GM19043 (cell line): ENCODE measurements around the gene FNDC11.
"Not testable (repeated sequence)": the region's sequence is repeated elsewhere in the genome, so short reads cannot be mapped to it uniquely, and the experiment has no call there.

Experiments
- ATAC-seq: cut with Tn5 transposase; IDR thresholded peaks from one replicate; pipeline ENCODE4 v1.9.1; 2021; ENCODE audit warnings: low read depth; ENCODE audit not compliant: unreplicated experiment

The FNDC11 gene

DNA sequence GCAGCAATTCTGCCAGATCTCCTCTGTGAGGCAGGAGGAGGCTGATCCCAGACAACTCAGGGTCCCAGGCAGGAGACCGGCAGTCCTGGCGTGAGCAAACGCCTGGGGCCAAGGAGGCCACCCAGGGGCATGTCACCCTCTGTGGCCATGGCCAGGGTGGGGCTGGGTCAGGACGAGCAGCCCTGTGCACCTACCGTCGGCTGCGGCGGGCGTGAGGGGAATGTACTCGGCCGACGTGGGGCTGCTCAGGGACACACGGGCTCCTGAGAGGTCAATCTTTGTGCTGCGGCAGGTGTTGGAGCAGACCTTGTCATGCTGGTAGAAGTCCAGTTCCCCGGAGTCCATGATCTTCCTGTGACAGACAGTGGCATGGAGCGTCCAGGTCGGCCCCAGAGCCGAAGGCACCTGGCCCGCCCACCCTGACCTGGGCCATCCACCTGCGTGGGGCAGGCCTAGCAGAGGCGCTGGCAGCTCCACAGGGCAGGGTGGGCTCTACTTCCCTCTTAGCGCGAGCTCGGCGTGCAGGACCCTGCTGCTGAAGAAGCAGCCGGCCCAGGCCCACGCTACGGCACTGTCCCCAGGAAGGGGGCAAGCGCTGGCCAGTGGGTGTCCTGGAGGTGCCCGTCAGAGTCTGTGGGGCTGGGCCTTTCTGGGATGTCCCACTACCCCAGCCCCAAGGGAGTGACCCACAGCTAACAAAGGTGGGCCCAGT is 41.6 kb downstream of the FNDC11 start:
- no peak for ATAC-seq

DNA sequence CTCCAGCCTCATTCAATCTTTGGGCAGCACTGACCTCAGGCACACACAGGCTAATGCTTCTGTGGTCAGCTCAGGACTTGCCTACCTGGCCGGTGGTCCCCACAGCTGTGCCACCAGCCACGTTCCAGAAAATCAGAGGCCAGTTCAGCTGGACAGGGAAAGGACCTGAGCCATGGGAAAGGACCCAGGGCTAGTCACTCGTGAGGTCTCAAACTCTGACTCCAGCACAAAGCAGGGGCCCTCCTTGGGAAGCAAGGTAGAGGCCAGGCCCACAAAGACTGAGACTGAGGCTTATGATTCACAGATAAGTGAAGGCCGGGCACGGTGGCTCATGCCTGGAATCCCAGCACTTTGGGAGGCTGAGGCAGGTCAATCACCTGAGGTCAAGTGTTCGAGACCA is 42.5 kb downstream of the FNDC11 start:
- no peak for ATAC-seq

DNA sequence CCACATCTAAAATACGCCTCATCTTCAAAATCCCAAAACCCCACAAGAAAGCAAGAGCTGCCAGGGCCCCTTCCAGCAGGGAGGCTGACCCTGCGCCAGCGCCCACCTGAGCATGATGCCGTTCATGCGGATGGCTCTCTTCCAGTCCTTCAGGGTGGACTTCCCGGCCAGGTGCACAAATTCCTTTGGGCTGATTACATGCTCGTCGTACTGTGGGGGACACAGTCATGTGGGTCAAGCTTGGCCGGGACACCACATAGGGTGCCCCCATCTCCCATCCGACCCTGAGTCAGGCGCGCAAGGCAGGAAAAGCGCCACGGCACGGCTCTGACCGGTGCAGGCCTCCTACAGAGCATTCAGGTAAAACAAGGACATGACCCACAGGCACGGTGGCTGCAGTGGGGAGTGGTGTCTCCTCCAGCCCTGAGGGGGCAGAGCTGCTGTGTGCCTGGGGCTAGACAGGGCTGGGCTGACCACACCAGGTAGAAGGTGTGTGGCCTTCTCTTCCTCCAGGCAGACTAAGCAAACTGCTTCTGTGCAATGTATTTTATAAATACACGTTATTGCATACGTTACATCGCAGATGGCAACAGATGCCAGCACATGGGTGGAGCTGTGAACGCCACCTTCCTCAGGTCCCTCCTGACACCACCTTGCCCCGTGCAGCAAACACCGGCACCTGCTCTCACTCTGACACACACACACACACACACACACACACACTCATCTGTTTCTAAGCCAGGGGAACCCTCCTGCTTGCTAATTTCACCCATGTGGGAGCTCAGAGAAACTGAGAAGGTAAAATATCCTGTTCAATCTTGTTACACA is 43.9 kb downstream of the FNDC11 start:
- no peak for ATAC-seq

DNA sequence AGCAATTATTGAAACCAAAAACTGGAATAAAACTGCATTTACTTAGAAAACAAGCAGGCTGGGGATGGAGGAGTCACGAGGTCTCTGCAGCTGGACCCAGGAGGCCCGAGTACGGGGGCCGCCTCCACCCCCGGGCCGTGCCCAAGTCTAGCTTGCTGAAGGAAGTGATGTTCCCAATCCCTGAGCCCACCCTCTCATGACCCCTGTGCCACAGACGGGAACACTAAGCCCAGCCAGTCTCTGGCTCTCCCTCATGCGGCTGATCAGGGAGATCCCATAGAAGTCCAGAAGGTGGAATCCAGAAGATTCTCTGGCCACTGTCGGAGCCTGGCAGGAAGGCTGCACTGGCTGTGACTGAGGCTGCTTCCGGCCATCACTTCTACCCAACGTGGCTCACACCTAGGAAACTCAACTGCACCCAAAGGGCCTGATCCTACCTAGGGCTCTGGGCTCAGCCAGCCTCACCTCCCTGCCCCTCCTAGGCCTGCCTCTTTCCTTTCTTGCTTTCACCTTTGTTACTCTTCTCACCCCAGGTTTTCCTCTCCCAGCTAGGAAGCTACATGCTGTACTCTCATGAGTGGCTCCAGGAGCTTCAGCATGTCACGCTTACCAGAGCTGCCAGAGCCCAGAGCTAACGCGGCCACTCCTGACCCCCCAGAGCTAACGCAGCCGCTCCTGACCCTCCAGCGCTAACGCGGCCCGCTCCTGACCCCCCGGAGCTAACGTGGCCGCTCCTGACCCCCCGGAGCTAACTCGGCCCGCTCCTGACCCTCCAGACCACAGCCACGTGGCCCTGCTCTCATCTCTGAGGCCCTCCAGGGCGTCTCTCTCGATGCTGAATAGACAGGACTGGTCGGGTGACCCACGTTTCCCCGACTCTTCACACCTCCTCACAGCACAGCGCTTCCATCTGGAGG is 44.8 kb downstream of the FNDC11 start:
- ATAC-seq: no peak

DNA sequence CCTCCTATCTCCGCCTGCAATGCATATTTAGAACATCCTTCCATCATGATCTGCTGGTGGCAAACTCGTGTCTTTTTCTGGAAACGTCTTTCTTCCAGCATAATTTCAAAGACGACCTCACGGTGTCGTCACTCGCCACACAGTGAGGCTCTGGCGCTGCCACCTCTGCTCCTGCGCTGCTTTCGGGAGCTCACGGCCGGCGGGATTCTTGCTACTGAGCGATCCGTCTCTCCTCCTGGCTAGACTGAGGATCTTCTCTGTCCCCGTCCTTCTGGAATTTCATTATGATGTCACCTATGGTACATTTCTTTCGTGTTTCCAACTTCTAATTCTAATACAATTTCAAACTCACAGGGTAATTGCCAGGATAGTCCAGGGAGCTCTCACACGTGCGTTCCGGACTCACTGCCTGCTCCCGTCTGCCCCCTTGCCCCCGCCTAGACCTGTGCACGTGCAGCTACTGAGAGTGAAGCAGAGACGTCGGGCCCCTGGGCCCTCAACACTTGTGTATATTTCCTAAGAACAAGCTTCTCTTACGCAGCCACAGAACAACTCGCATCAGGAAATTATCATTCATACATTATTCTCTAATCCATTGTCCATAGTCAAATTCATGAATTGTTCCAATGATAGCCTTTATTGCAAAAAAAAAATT is 45.6 kb downstream of the FNDC11 start:
- no peak for ATAC-seq

DNA sequence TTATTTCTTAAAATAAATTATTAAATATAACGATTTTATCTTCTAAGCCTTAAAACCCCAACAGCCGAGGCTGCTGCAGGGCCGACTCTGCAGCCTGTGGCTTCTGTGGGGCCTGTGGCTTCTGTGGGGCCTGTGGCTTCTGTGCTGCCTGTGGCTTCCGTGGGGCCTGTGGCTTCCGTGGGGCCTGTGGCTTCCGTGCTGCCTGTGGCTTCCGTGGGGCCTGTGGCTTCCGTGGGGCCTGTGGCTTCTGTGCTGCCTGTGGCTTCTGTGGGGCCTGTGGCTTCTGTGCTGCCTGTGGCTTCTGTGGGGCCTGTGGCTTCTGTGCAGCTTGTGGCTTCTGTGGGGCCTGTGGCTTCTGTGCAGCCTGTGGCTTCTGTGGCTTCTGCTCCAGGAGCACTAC is 47.7 kb downstream of the FNDC11 start:
- not testable (repeated sequence) for ATAC-seq

DNA sequence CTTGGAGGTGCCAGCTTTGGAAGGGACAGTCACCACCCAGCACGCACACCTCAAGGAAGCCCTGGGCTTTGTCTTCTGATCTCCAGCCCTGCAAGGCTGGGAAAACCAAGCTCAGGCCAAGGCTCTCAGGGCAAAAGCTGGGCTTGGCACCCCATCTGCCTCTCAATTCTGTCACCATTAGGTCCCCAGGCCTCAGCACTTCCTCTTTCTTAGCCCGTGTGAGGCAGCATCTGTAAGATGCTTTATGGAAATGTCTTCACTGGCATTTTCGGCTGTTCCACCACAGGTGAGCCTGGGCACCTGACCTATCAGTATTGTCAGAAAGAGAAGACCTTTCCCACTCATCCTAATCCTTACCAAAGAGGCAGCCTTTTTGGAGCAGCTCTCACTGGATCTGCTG is 48.4 kb downstream of the FNDC11 start:
- no peak for ATAC-seq
